ENCODE measurements around the gene CTBP1. TPM values are rescaled to one million over a fixed set of nuclear protein-coding genes. Genes with fewer than 3 reads are reported as not detected.

CTBP1 gene
- total and polyA plus RNA-seq, 2 of the 8 experiments (the other 6 are each of a cell fraction or from before 2014, with no cell fraction given): 128 to 185 TPM

DNA sequence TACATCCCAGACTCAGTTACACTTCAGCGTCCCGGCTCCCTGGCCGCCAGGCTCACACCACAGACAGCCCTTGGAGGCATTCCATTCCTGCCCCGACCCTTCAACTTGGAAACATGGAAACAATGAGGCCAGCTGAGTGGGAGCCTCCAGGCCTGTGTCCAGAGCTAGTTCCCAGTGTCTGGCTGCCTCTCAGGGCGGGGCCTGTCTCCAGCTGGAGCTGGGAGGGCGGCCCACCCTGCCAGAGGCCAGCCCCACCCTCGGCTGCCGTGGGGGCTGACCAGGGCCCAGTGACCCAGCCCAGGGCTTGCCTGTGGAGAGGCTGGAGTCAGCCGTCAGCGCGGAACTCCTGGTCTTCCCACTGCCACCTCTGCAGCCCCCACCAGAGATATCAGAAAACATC is 39.1 kb downstream of the CTBP1 start (continued):
- TF ChIP-seq GABPA (IDR thresholded peaks at IDR 0.05; ENCODE audit: borderline replicate concordance, insufficient read depth, low read length) (no peak), BCL11A (IDR thresholded peaks at IDR 0.05; ENCODE audit: low read depth in 2 of 2, low read length in 2 of 2) (no peak), MAFK (IDR thresholded peaks at IDR 0.05; ENCODE audit: low read depth, low read length) (no peak), E2F6 (IDR thresholded peaks at IDR 0.05) (no peak), GTF2F1 (IDR thresholded peaks at IDR 0.05; ENCODE audit: borderline replicate concordance, low read depth, low read length) (no peak), NRF1 (IDR thresholded peaks at IDR 0.05; ENCODE audit: low read depth, low read length) (no peak)
